A673 (cell line): Measurements from ENCODE around the gene ITGB3. TPM values are rescaled to one million over a fixed set of nuclear protein-coding genes. Genes with fewer than 3 reads are reported as not detected.

Experiments used
- BruUV-seq: library from RNA; stranded (reverse); fragments of 400-500 nt; replicated peaks from 2 replicates; lab custom pipeline; 2021; lab: Mats Ljungman, UMichigan
- CTCF ChIA-PET: fragments of 300-600 bp; sonication (Branson Sonifier 250); formaldehyde crosslinking; loops from one replicate; lab custom pipeline; 2022; ENCODE audit warnings: antibody characterized with exemption; lab: Charles Lee
- POLR2A ChIA-PET: fragments of 300-600 bp; sonication (Branson Sonifier 250); formaldehyde crosslinking; loops from one replicate; lab custom pipeline; 2022; ENCODE audit warnings: antibody characterized with exemption; ENCODE audit not compliant: low non-redundant PET; lab: Charles Lee
- DNase-seq: peaks from one replicate; pipeline ENCODE4 v3.0.0-alpha.2; 2015; ENCODE audit warnings: low spot score
- H3K27ac ChIP-seq: fragments of 200-600 bp; sonication (generic); 2 replicates; pipeline ENCODE4 v1.5.1; 2016; ENCODE audit warnings: mixed run types, low read depth, mild to moderate bottlenecking, mixed read lengths, antibody characterized with exemption, low read length; ENCODE audit not compliant: poor library complexity, severe bottlenecking
- H3K27me3 ChIP-seq: fragments of 200-600 bp; sonication (generic); replicated peaks from 2 replicates; pipeline ENCODE4 v1.6.1; 2017; ENCODE audit warnings: mixed run types, low read depth, mild to moderate bottlenecking, mixed read lengths, antibody characterized with exemption, low read length; ENCODE audit not compliant: insufficient read depth, poor library complexity
- H3K36me3 ChIP-seq: fragments of 200-600 bp; sonication (generic); 2 replicates; pipeline ENCODE4 v1.6.1; 2016; ENCODE audit warnings: mixed run types, mild to moderate bottlenecking, mixed read lengths, antibody characterized with exemption, low read length; ENCODE audit not compliant: insufficient read depth, poor library complexity, severe bottlenecking
- H3K4me1 ChIP-seq: fragments of 200-600 bp; sonication (generic); 2 replicates; pipeline ENCODE4 v1.6.1; 2017; ENCODE audit warnings: mixed run types, mild to moderate bottlenecking, mixed read lengths, antibody characterized with exemption, low read length; ENCODE audit not compliant: insufficient read depth, poor library complexity, severe bottlenecking
- H3K4me3 ChIP-seq: fragments of 200-600 bp; sonication (generic); 2 replicates; pipeline ENCODE4 v1.5.1; 2016; ENCODE audit warnings: low read depth, mixed run types, mild to moderate bottlenecking, mixed read lengths, low read length; ENCODE audit not compliant: poor library complexity, severe bottlenecking
- H3K9me3 ChIP-seq: fragments of 200-600 bp; sonication (generic); 2 replicates; pipeline ENCODE4 v1.6.1; 2016; ENCODE audit warnings: mixed run types, low read depth, mild to moderate bottlenecking, mixed read lengths, antibody characterized with exemption, low read length; ENCODE audit not compliant: poor library complexity, severe bottlenecking
- EZH2 ChIP-seq: fragments of 200-600 bp; sonication (generic); IDR thresholded peaks from 2 replicates; pipeline ENCODE4 v1.6.1; 2017; ENCODE audit warnings: borderline replicate concordance, low read depth, mild to moderate bottlenecking, mixed read lengths, antibody characterized with exemption, low read length; ENCODE audit not compliant: poor library complexity, severe bottlenecking
- intact Hi-C: fragments of 100-400 bp; cut with micrococcal nuclease; formaldehyde crosslinking; loops from one replicate; pipeline ENCODE4 v1.10.0; 2022; ENCODE audit not compliant: unreplicated experiment
- total RNA-seq: library from RNA; stranded (reverse); gene quantifications from 2 replicates; pipeline ENCODE4 v1.2.3, GENCODE V29; 2021
- TF ChIP-seq, protein P1 (sequence below): fragments of 300-800, 200-600 bp; sonication (generic); conservative IDR thresholded peaks from 2 replicates; pipeline ENCODE4 v1.5.1; 2017; ENCODE audit warnings: low read depth, mild to moderate bottlenecking, antibody characterized with exemption, low read length, moderate library complexity, mixed read lengths

Gene ITGB3
- total RNA-seq, 1 experiment from 2014 or later: not detected

DNA sequence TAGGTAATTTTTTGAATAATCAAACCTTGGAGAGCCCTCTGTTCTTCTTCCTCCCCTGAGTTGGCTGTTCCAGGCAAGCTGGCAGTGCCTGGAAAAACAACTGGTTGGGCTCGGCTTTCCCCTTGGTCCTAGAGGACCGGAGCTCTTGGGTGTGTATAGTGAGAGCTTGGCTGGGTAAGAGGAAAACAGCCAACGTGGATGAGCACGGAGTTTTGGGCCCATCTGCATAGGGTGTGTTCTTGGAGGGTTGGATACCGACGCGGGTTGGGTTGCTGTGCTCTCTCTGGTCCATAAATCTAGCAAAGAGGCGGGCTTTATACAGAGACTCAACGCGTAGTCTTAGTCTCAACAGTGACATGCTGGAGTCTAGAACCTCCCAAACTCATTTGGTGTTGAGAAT is 23.2 kb downstream of the ITGB3 start:
- Histone ChIP-seq H3K9me3 (no peaks in the 10 kb centered on the region), H3K4me1 (peaks cover 4% of the 10 kb centered on the region), H3K27ac (no peak overlapping the region), H3K4me3 (no peak overlapping the region), H3K36me3 (no peaks in the 10 kb centered on the region), H3K27me3 (no peaks in the 10 kb centered on the region)
- TF ChIP-seq, protein P1, sequence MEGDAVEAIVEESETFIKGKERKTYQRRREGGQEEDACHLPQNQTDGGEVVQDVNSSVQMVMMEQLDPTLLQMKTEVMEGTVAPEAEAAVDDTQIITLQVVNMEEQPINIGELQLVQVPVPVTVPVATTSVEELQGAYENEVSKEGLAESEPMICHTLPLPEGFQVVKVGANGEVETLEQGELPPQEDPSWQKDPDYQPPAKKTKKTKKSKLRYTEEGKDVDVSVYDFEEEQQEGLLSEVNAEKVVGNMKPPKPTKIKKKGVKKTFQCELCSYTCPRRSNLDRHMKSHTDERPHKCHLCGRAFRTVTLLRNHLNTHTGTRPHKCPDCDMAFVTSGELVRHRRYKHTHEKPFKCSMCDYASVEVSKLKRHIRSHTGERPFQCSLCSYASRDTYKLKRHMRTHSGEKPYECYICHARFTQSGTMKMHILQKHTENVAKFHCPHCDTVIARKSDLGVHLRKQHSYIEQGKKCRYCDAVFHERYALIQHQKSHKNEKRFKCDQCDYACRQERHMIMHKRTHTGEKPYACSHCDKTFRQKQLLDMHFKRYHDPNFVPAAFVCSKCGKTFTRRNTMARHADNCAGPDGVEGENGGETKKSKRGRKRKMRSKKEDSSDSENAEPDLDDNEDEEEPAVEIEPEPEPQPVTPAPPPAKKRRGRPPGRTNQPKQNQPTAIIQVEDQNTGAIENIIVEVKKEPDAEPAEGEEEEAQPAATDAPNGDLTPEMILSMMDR: no peak
- no peak for TF ChIP-seq EZH2
- peak; percentile 60 for DNase-seq
- ChIA-PET POLR2A (no interaction called here), CTCF (no interaction called here)
- intact Hi-C loops: no loop called here
- BruUV-seq: no TSS peak

DNA sequence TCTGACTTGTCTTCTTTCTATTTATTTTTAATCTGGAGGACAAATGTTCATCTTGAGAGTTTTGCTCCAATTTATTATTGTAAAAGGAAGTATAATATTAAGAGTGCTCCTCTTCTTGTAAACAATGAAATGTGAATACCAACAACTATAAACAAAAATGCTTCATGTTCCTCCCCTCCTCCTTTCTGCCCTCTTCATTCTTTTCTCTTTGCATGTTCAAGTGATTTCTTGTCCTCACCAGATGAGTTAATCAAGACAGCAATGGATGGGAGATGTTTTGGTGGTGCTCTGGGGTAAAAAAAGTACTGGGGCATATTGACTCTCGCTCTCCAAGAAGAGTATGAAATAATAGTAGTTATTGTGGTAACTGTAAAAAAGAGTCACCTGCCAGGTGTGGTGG is 24.3 kb downstream of the ITGB3 start:
- DNase-seq: no peak
- Histone ChIP-seq H3K36me3 (no peaks in the 10 kb centered on the region), H3K9me3 (no peaks in the 10 kb centered on the region), H3K27ac (no peak overlapping the region), H3K4me1 (peaks cover 4% of the 10 kb centered on the region), H3K27me3 (no peaks in the 10 kb centered on the region), H3K4me3 (no peak overlapping the region)
- ChIA-PET POLR2A (no interaction called here), CTCF (no interaction called here)
- TF ChIP-seq EZH2: no peak
- TF ChIP-seq, protein P1: no peak
- no TSS peak for BruUV-seq
- intact Hi-C loops: no loop called here

DNA sequence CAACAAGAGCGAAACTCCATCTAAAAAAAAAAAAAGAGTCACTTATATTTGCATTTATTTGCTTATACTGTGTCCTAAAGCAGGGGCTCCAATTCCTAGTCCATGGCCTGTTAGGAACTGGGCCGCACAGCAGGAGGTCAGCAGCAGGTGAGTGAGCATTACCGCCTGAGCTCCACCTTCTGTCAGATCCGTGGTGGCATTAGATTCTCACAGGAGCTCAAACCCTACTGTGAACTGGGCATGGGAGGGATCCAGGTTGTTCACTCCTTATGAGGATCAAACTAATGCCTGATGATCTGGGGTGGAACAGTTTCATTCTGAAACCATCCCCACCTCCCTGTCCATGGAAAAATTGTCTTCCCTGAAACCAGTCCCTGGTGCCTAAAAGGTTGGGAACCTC is 24.9 kb downstream of the ITGB3 start:
- H3K4me3 ChIP-seq: no peak overlapping the region
- ChIA-PET CTCF (no interaction called here), POLR2A (no interaction called here)
- no peaks in the 10 kb centered on the region for H3K27me3 ChIP-seq
- H3K9me3 ChIP-seq: no peaks in the 10 kb centered on the region
- H3K4me1 ChIP-seq: peaks cover 4% of the 10 kb centered on the region
- H3K27ac ChIP-seq: no peak overlapping the region
- TF ChIP-seq, protein P1: no peak
- no peak for TF ChIP-seq EZH2
- no peaks in the 10 kb centered on the region for H3K36me3 ChIP-seq
- BruUV-seq: no TSS peak
- no peak for DNase-seq
- intact Hi-C loops: no loop called here
